Endothelial cell of umbilical vein (primary cell): ENCODE results near the gene KIRREL2. TPM values are rescaled to one million over a fixed set of nuclear protein-coding genes. Genes with fewer than 3 reads are reported as not detected.

Experiments used
- BruUV-seq: library from RNA; stranded (reverse); fragments of 400-500 nt; replicated peaks from 2 replicates; lab custom pipeline; 2021; lab: Mats Ljungman, UMichigan
- CTCF ChIA-PET: fragments of 300-600, 350-600 bp; sonication (Branson Sonifier 250); formaldehyde crosslinking; loops from one replicate; lab custom pipeline; 2021; ENCODE audit warnings: antibody characterized with exemption, inconsistent platforms; lab: Charles Lee
- POLR2A ChIA-PET: fragments of 300-600, 350-600 bp; sonication (Branson Sonifier 250); formaldehyde crosslinking; loops from one replicate; lab custom pipeline; 2021; ENCODE audit warnings: antibody characterized with exemption, inconsistent platforms; lab: Charles Lee
- DNase-seq: peaks from one replicate; pipeline ENCODE4 v3.0.0-alpha.2; 2011; ENCODE audit warnings: low read depth, low spot score
- FAIRE-seq: peaks from 2 replicates; lab custom pipeline; 2011; peaks lifted over from hg19 to GRCh38; lab: Jason Lieb, UNC
- H2AFZ ChIP-seq: 2 replicates; pipeline ENCODE4 v1.6.0; 2012; ENCODE audit warnings: low read depth, low read length, control low read depth, inconsistent platforms
- H3K27ac ChIP-seq: 2 replicates; pipeline ENCODE4 v1.5.1; 2011; ENCODE audit warnings: low read depth, mild to moderate bottlenecking, control low read depth, low read length, moderate library complexity; ENCODE audit not compliant: insufficient read depth
- H3K27me3 ChIP-seq, 2 experiments: 2 replicates each; pipeline versions ENCODE4 v1.6.0 to v1.6.1; 2011; ENCODE audit warnings: low read length in 2 of 2, mixed read lengths in 1 of 2; ENCODE audit not compliant: control insufficient read depth in 2 of 2, insufficient read depth in 2 of 2
- H3K36me3 ChIP-seq, 2 experiments: 2 replicates in 1 of 2; 3 replicates in 1 of 2; pipeline ENCODE4 v1.5.1; 2011; ENCODE audit warnings: low read length in 2 of 2, mild to moderate bottlenecking in 1 of 2, moderate library complexity in 1 of 2; ENCODE audit not compliant: control insufficient read depth in 2 of 2, insufficient read depth in 2 of 2; ENCODE audit errors: extremely low read depth in 1 of 2
- H3K4me1 ChIP-seq: 3 replicates; pipeline ENCODE4 v1.5.1; 2011; ENCODE audit warnings: mild to moderate bottlenecking, low read length; ENCODE audit not compliant: control insufficient read depth, insufficient read depth; ENCODE audit errors: extremely low read depth
- H3K4me2 ChIP-seq: 2 replicates; pipeline ENCODE4 v1.6.1; 2011; ENCODE audit warnings: low read length, control low read depth, mixed read lengths; ENCODE audit not compliant: insufficient read depth
- H3K4me3 ChIP-seq, 3 experiments: fragments of 200-600 bp in 1 of 3; sonication (generic), shearing (Covaris generic) in 1 of 3; replicated peaks in 1 of 3; 2 replicates each; pipeline ENCODE4 v1.5.1; 2011 to 2016; ENCODE audit warnings: control low read depth in 3 of 3, low read length in 3 of 3, mild to moderate bottlenecking in 2 of 3, inconsistent platforms in 1 of 3, low read depth in 1 of 3, moderate library complexity in 1 of 3; ENCODE audit not compliant: insufficient read depth in 1 of 3
- H3K79me2 ChIP-seq: 2 replicates; pipeline ENCODE4 v1.6.0; 2012; ENCODE audit warnings: low read length, inconsistent platforms; ENCODE audit not compliant: control insufficient read depth, insufficient read depth
- H3K9ac ChIP-seq: replicated peaks from 2 replicates; pipeline ENCODE3; 2011; ENCODE audit warnings: low read length, control low read depth; ENCODE audit not compliant: insufficient read depth; ENCODE audit errors: extremely low read depth
- H3K9me1 ChIP-seq: replicated peaks from 3 replicates; pipeline ENCODE4 v1.6.0; 2011; ENCODE audit warnings: mild to moderate bottlenecking, low read length; ENCODE audit not compliant: control insufficient read depth, insufficient read depth; ENCODE audit errors: extremely low read depth
- H3K9me3 ChIP-seq: replicated peaks from 2 replicates; pipeline ENCODE4 v1.5.1; 2012; ENCODE audit warnings: low read length, inconsistent platforms; ENCODE audit not compliant: control insufficient read depth, insufficient read depth
- H4K20me1 ChIP-seq: replicated peaks from 2 replicates; pipeline ENCODE3; 2011; ENCODE audit warnings: mild to moderate bottlenecking, low read length; ENCODE audit not compliant: control insufficient read depth, insufficient read depth; ENCODE audit errors: extremely low read depth
- CTCF ChIP-seq, 2 donors: IDR thresholded peaks; 1 replicate in 1 of 2; 2 replicates in 1 of 2; pipeline ENCODE4 v1.5.1; 2011; ENCODE audit warnings: low read length in 2 of 2, mild to moderate bottlenecking in 2 of 2, moderate library complexity in 2 of 2, control low read depth in 1 of 2, inconsistent platforms in 1 of 2, low read depth in 1 of 2; ENCODE audit not compliant: insufficient read depth in 1 of 2; ENCODE audit errors: extremely low read depth in 1 of 2
- EZH2 ChIP-seq: IDR thresholded peaks from 2 replicates; pipeline ENCODE4 v1.6.1; 2012; ENCODE audit warnings: borderline replicate concordance, low read depth, mild to moderate bottlenecking, moderate library complexity, low read length, inconsistent platforms; ENCODE audit not compliant: severe bottlenecking
- FOS ChIP-seq: IDR thresholded peaks from 2 replicates; pipeline ENCODE4 v1.6.1; 2011; ENCODE audit warnings: mild to moderate bottlenecking, low read length, moderate library complexity, borderline replicate concordance; ENCODE audit not compliant: insufficient read depth
- JUN ChIP-seq: IDR thresholded peaks from 2 replicates; pipeline ENCODE4 v1.6.1; 2011; ENCODE audit warnings: borderline replicate concordance, low read depth; ENCODE audit not compliant: insufficient read length, insufficient read depth
- MAX ChIP-seq: IDR thresholded peaks from 2 replicates; pipeline ENCODE4 v1.6.1; 2011; ENCODE audit not compliant: insufficient read depth, insufficient read length
- POLR2A ChIP-seq: IDR thresholded peaks from 2 replicates; pipeline ENCODE4 v1.6.1; 2012; ENCODE audit warnings: low read depth, mild to moderate bottlenecking, control low read depth, low read length
- POLR2AphosphoS5 ChIP-seq: IDR thresholded peaks from 2 replicates; pipeline ENCODE4 v1.6.1; 2012; ENCODE audit warnings: low read depth, mild to moderate bottlenecking, control low read depth, low read length, moderate library complexity; ENCODE audit not compliant: insufficient read depth
- dilution Hi-C: fragments of 300-500 bp; cut with MboI; formaldehyde crosslinking; loops from one replicate; pipeline ENCODE4 v1.15.0; 2019; ENCODE audit warnings: low sequenced_read_pairs; ENCODE audit not compliant: extremely low pct_ligation_motif_present
- intact Hi-C: fragments of 100-400 bp; cut with micrococcal nuclease; formaldehyde crosslinking; loops from one replicate; pipeline ENCODE4 v1.10.0; 2022
- polyA plus RNA-seq, 4 experiments: library from polyadenylated mRNA; depleted of rRNA in 3 of 4; stranded (reverse) in 3 of 4; unstranded in 1 of 4; fragments of >200 nt; gene quantifications; 2 replicates each; pipeline versions ENCODE4 v1.2.1 to v1.2.3, GENCODE V29; 2011 to 2012; ENCODE audit warnings: missing spikeins in 1 of 4
- total RNA-seq: library from RNA; stranded (reverse); gene quantifications from 2 replicates; pipeline ENCODE4 v1.2.3, GENCODE V29; 2021

The KIRREL2 gene
- total and polyA plus RNA-seq, 2 donors (not counting 3 experiments of a cell fraction or from before 2014, with no cell fraction given), result not detected

- dilution Hi-C loops, result no loop called here
- no TSS peak for BruUV-seq
- H3K4me2 ChIP-seq, result no peak overlapping the region
- no peak overlapping the region for H3K27ac ChIP-seq
- H3K9me1 ChIP-seq, result no peaks in the 10 kb centered on the region
- no peaks in the 10 kb centered on the region for H4K20me1 ChIP-seq
- no peak overlapping the region for H3K9ac ChIP-seq
- no peaks in the 10 kb centered on the region for H3K27me3 ChIP-seq
- H3K36me3 ChIP-seq, result no peaks in the 10 kb centered on the region
- TF ChIP-seq POLR2A (no peak), MAX (no peak), POLR2AphosphoS5 (no peak), CTCF (IDR thresholded peaks at IDR 0.05; ENCODE audit: extremely low read depth in 1 of 2, insufficient read depth in 1 of 2, low read depth in 1 of 2, low read length in 2 of 2) (no peak), FOS (no peak), EZH2 (no peak), JUN (no peak)
- no peak for DNase-seq
- no peak overlapping the region for H2AFZ ChIP-seq
- ChIA-PET POLR2A (no interaction called here), CTCF (no interaction called here)
- H3K9me3 ChIP-seq, result no peaks in the 10 kb centered on the region
- H3K4me1 ChIP-seq, result no peaks in the 10 kb centered on the region
- intact Hi-C loops, result no loop called here
- FAIRE-seq, result no peak
- no peak overlapping the region for H3K4me3 ChIP-seq
- H3K79me2 ChIP-seq, result no peaks in the 10 kb centered on the region
Observed at GRCh38 chr19:35824150-35824549, 32.6 kb upstream of the KIRREL2 start.
